Measurements from ENCODE around the gene COX15.
A peak's percentile ranks its signal among the peaks of the same experiment; 100 is the strongest.
"Not testable (repeated sequence)": the region's sequence is repeated elsewhere in the genome, so short reads cannot be mapped to it uniquely, and the experiment has no call there.

Gene COX15

DNA sequence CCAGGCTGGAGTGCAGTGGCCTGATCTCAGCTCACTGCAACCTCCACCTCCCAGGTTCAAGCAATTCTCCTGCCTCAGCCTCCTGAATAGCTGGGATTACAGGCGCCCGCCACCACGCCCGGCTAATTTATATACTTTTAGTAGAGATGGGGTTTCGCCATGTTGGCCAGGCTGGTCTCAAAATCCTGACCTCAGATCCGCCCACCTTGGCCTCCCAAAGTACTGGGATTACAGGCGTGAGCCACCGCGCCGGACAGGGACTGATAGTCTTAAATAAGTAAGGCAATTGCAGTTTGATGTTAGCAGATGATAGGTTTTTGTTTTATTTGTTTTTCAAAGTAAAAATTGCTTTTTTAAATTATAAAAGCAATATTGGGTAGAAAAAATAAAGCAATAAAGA lies 2.2 kb upstream of the COX15 start:
- H3K27ac ChIP-seq (ENCODE audit: low read depth, low read length); H3K27me3 ChIP-seq (ENCODE audit: control insufficient read depth in 1 of 2, insufficient read depth in 2 of 2, low read length in 2 of 2); H3K4me3 ChIP-seq (ENCODE audit: low read depth in 1 of 2, low read length in 2 of 2); H3K9ac ChIP-seq (ENCODE audit: low read length); H3K9me3 ChIP-seq (ENCODE audit: low read length): not testable (repeated sequence)
- peaks cover 16% of the 10 kb centered on the region for H3K4me1 ChIP-seq (ENCODE audit: insufficient read depth, low read length)
- peaks cover 22% of the 10 kb centered on the region for H3K36me3 ChIP-seq (ENCODE audit: insufficient read depth, low read length)

DNA sequence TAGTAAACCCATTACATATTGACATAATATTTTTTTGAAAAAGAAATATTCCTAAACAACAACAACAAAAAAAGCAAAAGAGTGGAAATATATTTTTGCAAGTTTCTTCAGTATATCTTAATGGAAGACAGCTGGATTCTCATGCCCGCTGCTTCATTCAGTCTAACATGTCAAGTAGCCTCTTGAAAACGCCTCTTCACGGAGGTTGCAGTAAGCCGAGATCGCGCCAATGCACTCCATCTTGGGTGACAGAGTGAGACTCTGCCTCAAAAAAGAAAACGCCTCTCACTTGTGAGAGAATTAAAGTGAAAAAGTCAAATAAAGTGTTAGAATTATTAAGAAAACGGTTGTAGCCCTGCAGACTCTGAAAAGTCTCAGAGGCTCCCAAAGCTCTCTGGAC lies 1.4 kb upstream of the COX15 start:
- Histone ChIP-seq H3K36me3 (ENCODE audit: insufficient read depth, low read length) (peaks cover 20% of the 10 kb centered on the region), H3K4me3 (ENCODE audit: low read depth in 1 of 2, low read length in 2 of 2) (no peak overlapping the region), H3K27me3 (ENCODE audit: control insufficient read depth in 1 of 2, insufficient read depth in 2 of 2, low read length in 2 of 2) (no peaks in the 10 kb centered on the region), H3K9me3 (ENCODE audit: low read length) (no peaks in the 10 kb centered on the region), H3K27ac (ENCODE audit: low read depth, low read length) (no peak overlapping the region), H3K4me1 (ENCODE audit: insufficient read depth, low read length) (peaks cover 16% of the 10 kb centered on the region), H3K9ac (ENCODE audit: low read length) (no peak overlapping the region)

DNA sequence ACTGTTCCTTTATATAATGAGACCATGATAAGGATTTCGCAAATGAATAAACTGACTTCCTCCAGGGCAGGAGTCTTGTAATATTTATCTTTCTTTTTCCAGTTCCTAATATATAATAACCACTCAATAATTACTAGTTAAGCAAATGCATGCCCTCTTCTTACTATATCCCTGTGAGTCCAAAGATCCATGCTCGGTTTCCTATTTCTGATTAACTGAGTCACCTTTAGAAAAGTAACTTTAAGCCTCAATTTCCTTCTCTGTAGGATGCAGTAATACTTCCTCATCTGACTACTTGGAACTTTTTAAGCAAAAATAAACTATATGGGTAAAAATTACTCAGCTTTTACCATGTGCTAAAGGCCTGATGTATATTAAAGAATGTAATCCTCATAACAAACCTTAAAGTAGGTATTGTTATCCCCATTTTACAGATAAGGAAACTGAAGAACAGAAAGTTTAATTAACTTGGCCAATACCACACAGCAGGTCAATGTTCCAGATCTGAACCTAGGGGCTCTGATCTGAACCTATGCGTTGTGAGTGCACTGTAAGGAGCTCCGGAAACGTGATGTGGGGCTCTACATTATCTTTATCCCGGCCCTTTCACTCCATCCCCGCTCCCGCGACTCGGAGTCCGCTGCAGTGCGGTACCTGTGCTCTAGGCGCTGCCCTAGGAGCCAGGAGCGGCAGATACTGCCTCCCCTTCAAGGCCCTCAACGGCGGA lies 458 bp downstream of the COX15 start:
- H3K4me3 ChIP-seq (ENCODE audit: low read depth in 1 of 2, low read length in 2 of 2), result peak overlapping the region; percentile 70 to 74
- no peaks in the 10 kb centered on the region for H3K9me3 ChIP-seq (ENCODE audit: low read length)
- peak overlapping the region; percentile 94 for H3K27ac ChIP-seq (ENCODE audit: low read depth, low read length)
- peaks cover 17% of the 10 kb centered on the region for H3K36me3 ChIP-seq (ENCODE audit: insufficient read depth, low read length)
- H3K27me3 ChIP-seq (ENCODE audit: control insufficient read depth in 1 of 2, insufficient read depth in 2 of 2, low read length in 2 of 2), result no peaks in the 10 kb centered on the region
- peaks cover 16% of the 10 kb centered on the region for H3K4me1 ChIP-seq (ENCODE audit: insufficient read depth, low read length)
- peak overlapping the region; percentile 76 for H3K9ac ChIP-seq (ENCODE audit: low read length)

DNA sequence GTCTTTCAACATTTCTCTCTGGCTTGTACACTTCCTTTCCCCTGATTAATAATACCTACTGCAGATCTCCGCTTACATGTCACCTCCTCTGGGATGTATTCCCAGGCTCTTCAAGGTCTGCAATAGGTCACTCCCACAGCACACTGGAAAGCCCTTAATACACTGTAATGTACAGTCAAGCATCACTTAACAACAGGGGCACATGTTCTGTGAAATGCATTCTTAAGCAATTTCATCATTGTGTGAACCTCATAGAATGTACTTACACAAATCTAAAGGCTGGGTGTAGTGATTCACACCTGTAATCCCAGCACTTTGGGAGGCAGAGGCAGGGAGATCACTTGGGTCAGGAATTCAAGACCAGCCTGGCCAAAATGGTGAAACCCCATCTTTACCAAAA lies 1.9 kb downstream of the COX15 start:
- peaks cover 16% of the 10 kb centered on the region for H3K4me1 ChIP-seq (ENCODE audit: insufficient read depth, low read length)
- no peaks in the 10 kb centered on the region for H3K27me3 ChIP-seq (ENCODE audit: control insufficient read depth in 1 of 2, insufficient read depth in 2 of 2, low read length in 2 of 2)
- no peaks in the 10 kb centered on the region for H3K9me3 ChIP-seq (ENCODE audit: low read length)
- no peak overlapping the region for H3K9ac ChIP-seq (ENCODE audit: low read length)
- H3K36me3 ChIP-seq (ENCODE audit: insufficient read depth, low read length), result peaks cover 24% of the 10 kb centered on the region
- no peak overlapping the region for H3K27ac ChIP-seq (ENCODE audit: low read depth, low read length)
- H3K4me3 ChIP-seq (ENCODE audit: low read depth in 1 of 2, low read length in 2 of 2), result no peak overlapping the region

DNA sequence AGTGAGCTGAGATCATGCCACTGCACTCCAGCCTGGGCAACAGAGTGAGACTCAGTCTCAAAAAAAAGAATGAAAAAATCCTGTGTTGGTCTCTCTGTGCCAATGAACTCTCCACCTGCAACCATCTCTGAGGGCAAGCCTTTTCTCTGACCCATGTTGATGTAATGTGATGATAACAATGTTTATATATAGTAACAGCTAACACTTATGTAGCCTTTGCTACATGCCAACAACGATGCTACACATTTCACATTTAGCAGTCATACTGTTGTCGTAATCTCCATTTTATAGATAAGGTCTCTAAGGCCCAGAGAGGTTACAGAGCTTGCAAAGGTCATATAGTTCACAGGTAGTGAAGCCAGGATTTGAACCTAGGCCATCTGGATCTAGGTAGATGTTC lies 11.5 kb downstream of the COX15 start:
- no peak overlapping the region for H3K9ac ChIP-seq (ENCODE audit: low read length)
- H3K4me1 ChIP-seq (ENCODE audit: insufficient read depth, low read length), result no peaks in the 10 kb centered on the region
- no peak overlapping the region for H3K4me3 ChIP-seq (ENCODE audit: low read depth in 1 of 2, low read length in 2 of 2)
- peaks cover 56% of the 10 kb centered on the region for H3K36me3 ChIP-seq (ENCODE audit: insufficient read depth, low read length)
- no peaks in the 10 kb centered on the region for H3K9me3 ChIP-seq (ENCODE audit: low read length)
- no peak overlapping the region for H3K27ac ChIP-seq (ENCODE audit: low read depth, low read length)
- no peaks in the 10 kb centered on the region for H3K27me3 ChIP-seq (ENCODE audit: control insufficient read depth in 1 of 2, insufficient read depth in 2 of 2, low read length in 2 of 2)

DNA sequence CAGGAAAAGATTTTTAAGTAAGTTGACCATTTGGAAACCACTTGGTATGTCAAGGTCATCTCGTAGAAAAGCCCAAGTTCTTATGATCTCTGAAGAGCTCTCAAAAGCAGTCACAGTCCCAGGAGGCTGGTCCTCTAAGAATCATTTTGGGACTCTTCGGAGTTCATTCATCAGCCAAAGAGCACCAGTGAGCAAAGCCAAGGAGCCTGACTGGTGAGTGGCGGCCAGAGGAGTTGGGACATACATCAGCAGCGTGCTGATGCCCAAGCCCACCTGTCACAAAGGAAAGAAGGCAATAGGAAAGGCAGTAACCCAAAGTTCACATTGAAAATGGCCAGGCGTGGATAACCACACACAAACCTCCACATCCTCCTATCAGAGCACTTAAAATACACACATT lies 17.5 kb downstream of the COX15 start:
- Histone ChIP-seq H3K27me3 (ENCODE audit: control insufficient read depth in 1 of 2, insufficient read depth in 2 of 2, low read length in 2 of 2) (no peaks in the 10 kb centered on the region), H3K36me3 (ENCODE audit: insufficient read depth, low read length) (peaks cover 33% of the 10 kb centered on the region), H3K4me1 (ENCODE audit: insufficient read depth, low read length) (peaks cover 10% of the 10 kb centered on the region), H3K27ac (ENCODE audit: low read depth, low read length) (no peak overlapping the region), H3K9ac (ENCODE audit: low read length) (no peak overlapping the region), H3K9me3 (ENCODE audit: low read length) (no peaks in the 10 kb centered on the region), H3K4me3 (ENCODE audit: low read depth in 1 of 2, low read length in 2 of 2) (no peak overlapping the region)

DNA sequence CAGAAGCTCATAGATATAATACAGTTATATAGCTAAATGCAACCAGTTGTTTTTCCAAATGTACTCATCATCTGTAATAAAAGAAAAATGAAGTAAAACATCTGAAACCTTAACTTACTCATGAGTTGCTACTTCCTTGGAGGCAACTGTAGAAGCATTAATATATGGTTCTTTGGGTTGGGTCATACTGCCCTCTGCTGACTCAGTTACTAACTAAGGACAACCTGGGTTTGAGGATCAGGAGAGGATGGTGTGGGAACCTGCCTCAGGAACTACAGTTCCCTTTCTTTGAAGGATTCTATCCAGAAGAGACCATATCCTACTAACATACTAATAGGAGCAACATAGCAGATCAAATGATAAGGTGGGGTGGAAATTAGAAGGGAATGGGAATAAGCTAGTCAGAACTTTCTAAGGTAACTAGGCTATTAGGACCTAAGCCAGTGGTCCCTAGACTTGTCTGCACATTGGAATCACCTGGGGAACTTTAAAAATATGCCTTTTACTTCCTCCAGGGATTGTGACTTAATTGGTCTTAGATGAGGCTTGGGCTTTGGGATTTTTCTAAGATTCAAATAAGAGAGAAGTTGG lies 20.7 kb downstream of the COX15 start:
- Histone ChIP-seq H3K27me3 (ENCODE audit: control insufficient read depth in 1 of 2, insufficient read depth in 2 of 2, low read length in 2 of 2) (no peaks in the 10 kb centered on the region), H3K27ac (ENCODE audit: low read depth, low read length) (no peak overlapping the region), H3K36me3 (ENCODE audit: insufficient read depth, low read length) (peaks cover 6% of the 10 kb centered on the region), H3K9ac (ENCODE audit: low read length) (no peak overlapping the region), H3K4me1 (ENCODE audit: insufficient read depth, low read length) (peaks cover 29% of the 10 kb centered on the region), H3K4me3 (ENCODE audit: low read depth in 1 of 2, low read length in 2 of 2) (no peak overlapping the region), H3K9me3 (ENCODE audit: low read length) (no peaks in the 10 kb centered on the region)

DNA sequence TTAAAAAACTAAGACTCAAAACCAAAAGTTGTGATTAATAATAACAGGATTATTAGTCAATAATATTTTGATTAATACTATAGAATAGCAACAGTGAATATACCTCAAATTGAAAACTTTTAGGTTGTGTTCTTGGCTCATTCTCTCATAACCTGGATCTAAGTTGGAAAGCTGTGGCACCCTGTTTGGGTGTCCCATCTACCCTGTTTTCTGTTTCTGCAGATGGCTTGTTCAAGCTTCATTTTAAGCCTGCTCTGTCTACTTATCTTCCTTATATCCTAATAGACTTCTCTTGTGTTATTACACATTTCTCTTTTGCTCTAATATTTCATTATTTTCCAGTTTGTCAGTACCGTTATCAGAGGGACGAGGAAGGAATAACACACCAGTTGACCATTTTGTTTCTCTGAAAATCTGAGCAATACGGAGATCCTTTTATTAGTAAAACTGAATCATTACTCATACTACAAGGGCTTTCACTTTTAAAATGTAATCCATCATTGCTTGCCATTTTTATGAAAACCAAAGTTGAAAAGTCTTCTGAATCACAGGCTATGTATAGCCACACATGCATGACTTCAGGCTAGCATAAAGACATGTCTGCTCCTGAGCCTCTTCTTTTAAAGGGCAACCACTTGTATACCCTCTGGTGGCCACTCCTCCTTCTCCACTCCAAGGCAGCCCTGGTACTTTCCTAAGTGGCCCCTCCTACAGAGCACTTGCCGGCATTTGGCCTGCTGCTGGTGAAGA lies 22.3 kb downstream of the COX15 start:
- Histone ChIP-seq H3K9me3 (ENCODE audit: low read length) (no peaks in the 10 kb centered on the region), H3K27me3 (ENCODE audit: control insufficient read depth in 1 of 2, insufficient read depth in 2 of 2, low read length in 2 of 2) (no peaks in the 10 kb centered on the region), H3K36me3 (ENCODE audit: insufficient read depth, low read length) (peaks cover 3% of the 10 kb centered on the region)

DNA sequence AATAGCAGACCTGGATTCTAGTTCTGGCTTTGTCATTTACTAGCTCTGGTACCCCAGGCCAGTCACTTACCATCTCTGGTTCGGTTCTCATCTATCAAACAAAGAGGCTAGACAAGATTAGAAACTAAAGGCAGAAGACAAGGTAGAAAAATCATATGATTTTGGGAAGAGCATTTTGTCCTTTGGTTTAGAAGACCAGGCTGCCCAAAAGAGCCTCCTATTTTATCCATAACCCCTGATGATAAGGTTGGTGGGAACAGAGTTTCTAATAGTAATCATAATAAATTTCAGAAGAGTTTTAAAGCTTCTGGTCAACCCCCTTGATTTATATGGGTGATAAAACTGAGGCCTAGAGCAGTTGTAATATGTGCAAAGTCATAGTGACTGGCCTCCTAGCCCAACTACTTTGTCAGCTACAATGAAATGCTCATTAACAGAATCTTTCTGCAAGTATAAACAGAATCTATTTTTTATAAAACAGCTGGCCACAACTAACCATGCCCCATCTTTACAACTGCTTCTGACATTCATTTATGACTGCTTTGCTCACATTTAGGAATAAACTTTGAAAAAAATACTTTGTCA lies 23.4 kb downstream of the COX15 start:
- Histone ChIP-seq H3K9ac (ENCODE audit: low read length) (no peak overlapping the region), H3K4me3 (ENCODE audit: low read depth in 1 of 2, low read length in 2 of 2) (no peak overlapping the region), H3K27me3 (ENCODE audit: control insufficient read depth in 1 of 2, insufficient read depth in 2 of 2, low read length in 2 of 2) (no peaks in the 10 kb centered on the region), H3K36me3 (ENCODE audit: insufficient read depth, low read length) (peaks cover 1% of the 10 kb centered on the region), H3K9me3 (ENCODE audit: low read length) (no peaks in the 10 kb centered on the region), H3K4me1 (ENCODE audit: insufficient read depth, low read length) (peaks cover 29% of the 10 kb centered on the region), H3K27ac (ENCODE audit: low read depth, low read length) (peak overlapping the region; percentile 78)

More for the DNA sequence above, 22.3 kb downstream of the COX15 start:
- Histone ChIP-seq H3K27ac (ENCODE audit: low read depth, low read length) (peak overlapping the region; percentile 48), H3K9ac (ENCODE audit: low read length) (no peak overlapping the region), H3K4me1 (ENCODE audit: insufficient read depth, low read length) (peaks cover 29% of the 10 kb centered on the region), H3K4me3 (ENCODE audit: low read depth in 1 of 2, low read length in 2 of 2) (no peak overlapping the region)

DNA sequence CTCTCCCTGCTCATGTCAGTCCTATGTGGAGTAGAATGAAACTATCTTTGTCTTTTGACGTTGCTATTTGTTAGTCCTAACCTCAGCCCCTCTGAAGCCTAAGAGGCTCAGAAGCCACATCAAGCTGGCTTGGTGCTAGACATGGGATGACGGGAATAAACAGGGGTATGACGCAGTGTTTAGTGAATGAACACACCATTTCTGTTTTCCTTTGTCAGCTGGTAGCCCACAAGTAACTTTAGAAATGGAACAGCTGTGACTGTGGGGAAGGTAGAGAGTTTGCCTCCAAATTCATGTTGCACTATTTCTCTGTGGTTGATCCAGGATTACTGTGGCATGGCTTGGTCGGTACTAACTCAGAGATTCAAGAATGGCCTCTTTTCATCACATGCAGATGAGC lies 31.3 kb downstream of the COX15 start:
- Histone ChIP-seq H3K27me3 (ENCODE audit: control insufficient read depth in 1 of 2, insufficient read depth in 2 of 2, low read length in 2 of 2) (no peaks in the 10 kb centered on the region), H3K36me3 (ENCODE audit: insufficient read depth, low read length) (peaks cover 16% of the 10 kb centered on the region), H3K9me3 (ENCODE audit: low read length) (no peaks in the 10 kb centered on the region), H3K4me3 (ENCODE audit: low read depth in 1 of 2, low read length in 2 of 2) (no peak overlapping the region), H3K9ac (ENCODE audit: low read length) (no peak overlapping the region), H3K4me1 (ENCODE audit: insufficient read depth, low read length) (no peaks in the 10 kb centered on the region), H3K27ac (ENCODE audit: low read depth, low read length) (no peak overlapping the region)

DNA sequence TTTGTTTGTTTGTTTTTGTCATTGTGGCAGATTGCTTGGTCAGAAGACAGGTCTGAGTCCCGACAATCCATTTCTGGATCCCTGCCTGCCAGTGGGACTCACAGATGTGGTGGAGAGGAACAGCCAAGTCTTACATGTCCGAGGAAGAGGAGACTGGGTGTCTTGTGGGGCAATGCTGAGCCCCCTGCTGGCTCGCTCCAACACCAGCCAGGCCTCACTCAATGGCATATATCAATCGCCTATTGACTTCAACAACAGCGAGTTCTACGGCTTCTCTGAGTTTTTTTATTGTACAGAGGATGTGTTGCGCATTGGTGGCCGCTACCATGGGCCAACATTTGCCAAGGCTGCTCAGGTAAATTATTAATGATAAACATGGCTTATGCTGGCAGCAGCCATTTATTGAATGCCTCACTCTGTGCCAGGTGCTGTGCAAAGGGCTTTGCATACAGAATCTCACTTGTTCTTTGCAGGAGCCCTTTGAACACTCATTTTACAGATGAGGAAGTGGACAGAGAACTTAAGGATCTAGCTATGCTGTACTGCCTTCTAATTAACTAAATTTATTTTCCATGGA lies 33.3 kb downstream of the COX15 start:
- Histone ChIP-seq H3K36me3 (ENCODE audit: insufficient read depth, low read length) (peaks cover 16% of the 10 kb centered on the region), H3K27me3 (ENCODE audit: control insufficient read depth in 1 of 2, insufficient read depth in 2 of 2, low read length in 2 of 2) (no peaks in the 10 kb centered on the region), H3K9me3 (ENCODE audit: low read length) (no peaks in the 10 kb centered on the region), H3K4me1 (ENCODE audit: insufficient read depth, low read length) (no peaks in the 10 kb centered on the region), H3K27ac (ENCODE audit: low read depth, low read length) (no peak overlapping the region), H3K4me3 (ENCODE audit: low read depth in 1 of 2, low read length in 2 of 2) (no peak overlapping the region), H3K9ac (ENCODE audit: low read length) (no peak overlapping the region)

All from muscle layer of colon (tissue), 2 donors.